ENCODE measurements around the gene KDM1B.

DNA sequence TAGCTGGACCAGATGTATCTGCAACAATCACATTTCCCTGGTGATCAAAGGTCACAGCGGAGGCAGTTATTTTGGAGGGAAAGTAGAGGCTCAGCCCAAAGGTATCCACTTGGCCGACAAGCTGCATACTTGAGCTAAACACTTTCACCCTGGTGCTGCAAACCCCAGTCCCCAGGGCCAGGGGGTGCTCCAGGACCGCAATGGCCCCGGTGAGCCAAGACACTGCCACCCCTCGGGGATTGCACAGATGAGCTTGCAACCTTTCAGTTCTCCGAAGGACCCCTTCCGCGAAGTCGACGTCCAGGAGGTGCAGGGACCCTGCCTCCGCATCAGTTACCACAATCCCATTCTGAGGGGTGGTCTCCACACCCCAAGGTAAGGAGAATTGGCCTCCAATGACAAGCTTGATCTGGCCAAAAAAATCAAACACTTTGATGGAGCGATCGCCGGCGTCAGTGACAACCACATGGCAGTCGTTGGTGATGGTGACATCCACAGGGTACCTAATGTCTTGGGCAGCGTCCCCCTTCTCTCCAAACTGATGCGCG is 33.6 kb upstream of the KDM1B start:
- TF ChIP-seq, protein P1, sequence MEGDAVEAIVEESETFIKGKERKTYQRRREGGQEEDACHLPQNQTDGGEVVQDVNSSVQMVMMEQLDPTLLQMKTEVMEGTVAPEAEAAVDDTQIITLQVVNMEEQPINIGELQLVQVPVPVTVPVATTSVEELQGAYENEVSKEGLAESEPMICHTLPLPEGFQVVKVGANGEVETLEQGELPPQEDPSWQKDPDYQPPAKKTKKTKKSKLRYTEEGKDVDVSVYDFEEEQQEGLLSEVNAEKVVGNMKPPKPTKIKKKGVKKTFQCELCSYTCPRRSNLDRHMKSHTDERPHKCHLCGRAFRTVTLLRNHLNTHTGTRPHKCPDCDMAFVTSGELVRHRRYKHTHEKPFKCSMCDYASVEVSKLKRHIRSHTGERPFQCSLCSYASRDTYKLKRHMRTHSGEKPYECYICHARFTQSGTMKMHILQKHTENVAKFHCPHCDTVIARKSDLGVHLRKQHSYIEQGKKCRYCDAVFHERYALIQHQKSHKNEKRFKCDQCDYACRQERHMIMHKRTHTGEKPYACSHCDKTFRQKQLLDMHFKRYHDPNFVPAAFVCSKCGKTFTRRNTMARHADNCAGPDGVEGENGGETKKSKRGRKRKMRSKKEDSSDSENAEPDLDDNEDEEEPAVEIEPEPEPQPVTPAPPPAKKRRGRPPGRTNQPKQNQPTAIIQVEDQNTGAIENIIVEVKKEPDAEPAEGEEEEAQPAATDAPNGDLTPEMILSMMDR (conservative IDR thresholded peaks at IDR 0.05; ENCODE audit: low read depth, low read length), result no peak
- TF ChIP-seq EZH2 (IDR thresholded peaks at IDR 0.05; ENCODE audit: low read length, unreplicated experiment) (no peak), EZH2phosphoT487 (IDR thresholded peaks at IDR 0.05; ENCODE audit: borderline replicate concordance, low read length) (no peak)
